ENCODE data around the gene KANK2. TPM values are rescaled to one million over a fixed set of nuclear protein-coding genes. Genes with fewer than 3 reads are reported as not detected.

KANK2 gene
- total and polyA plus RNA-seq, 2 of the 13 experiments (the other 11 are each of a cell fraction or from before 2014, with no cell fraction given) = 5.7 to 12.9 TPM

- 0 out of 2 replicates have a peak, but pooled peaks have one; percentile 45 for TF ChIP-seq E2F5 (CRISPR knock-in tag; conservative IDR thresholded peaks at IDR 0.05)
- TF ChIP-seq ZNF546 (CRISPR knock-in tag; conservative IDR thresholded peaks at IDR 0.05) = 0 out of 2 replicates have a peak, but pooled peaks have one; percentile 35
- TF ChIP-seq NFE2L2 (IDR thresholded peaks at IDR 0.05; ENCODE audit: low read length) = no peak
- TF ChIP-seq RFXAP (CRISPR knock-in tag; IDR thresholded peaks at IDR 0.05; ENCODE audit: borderline replicate concordance) = 0 out of 2 replicates have a peak, but pooled peaks have one; percentile 69
- no peak for TF ChIP-seq ZNF713 (CRISPR knock-in tag; IDR thresholded peaks at IDR 0.05)
- TF ChIP-seq TCF7 (IDR thresholded peaks at IDR 0.05; ENCODE audit: low read depth) = 0 out of 2 replicates have a peak, but pooled peaks have one; percentile 35
- TF ChIP-seq YEATS4 (CRISPR knock-in tag; IDR thresholded peaks at IDR 0.05; ENCODE audit: borderline replicate concordance) = peak; percentile 90
- no peak for TF ChIP-seq ZNF775 (CRISPR knock-in tag; IDR thresholded peaks at IDR 0.05; ENCODE audit: borderline replicate concordance)
- TF ChIP-seq JDP2 (CRISPR knock-in tag; IDR thresholded peaks at IDR 0.05; ENCODE audit: borderline replicate concordance) = no peak; the same call in 1 of the 2 replicates
- TF ChIP-seq, protein P1, sequence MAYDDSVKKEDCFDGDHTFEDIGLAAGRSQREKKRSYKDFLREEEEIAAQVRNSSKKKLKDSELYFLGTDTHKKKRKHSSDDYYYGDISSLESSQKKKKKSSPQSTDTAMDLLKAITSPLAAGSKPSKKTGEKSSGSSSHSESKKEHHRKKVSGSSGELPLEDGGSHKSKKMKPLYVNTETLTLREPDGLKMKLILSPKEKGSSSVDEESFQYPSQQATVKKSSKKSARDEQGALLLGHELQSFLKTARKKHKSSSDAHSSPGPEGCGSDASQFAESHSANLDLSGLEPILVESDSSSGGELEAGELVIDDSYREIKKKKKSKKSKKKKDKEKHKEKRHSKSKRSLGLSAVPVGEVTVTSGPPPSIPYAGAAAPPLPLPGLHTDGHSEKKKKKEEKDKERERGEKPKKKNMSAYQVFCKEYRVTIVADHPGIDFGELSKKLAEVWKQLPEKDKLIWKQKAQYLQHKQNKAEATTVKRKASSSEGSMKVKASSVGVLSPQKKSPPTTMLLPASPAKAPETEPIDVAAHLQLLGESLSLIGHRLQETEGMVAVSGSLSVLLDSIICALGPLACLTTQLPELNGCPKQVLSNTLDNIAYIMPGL (CRISPR knock-in tag; IDR thresholded peaks at IDR 0.05; ENCODE audit: borderline replicate concordance in 1 of 2, low read depth in 1 of 2) = peak; percentile 60 to 63; a peak in 1 of 4 replicates
- peak; percentile 96 for TF ChIP-seq ZNF556 (CRISPR knock-in tag; IDR thresholded peaks at IDR 0.05; ENCODE audit: borderline replicate concordance)
- 0 out of 2 replicates have a peak, but pooled peaks have one; percentile 86 for TF ChIP-seq ZNF383 (CRISPR knock-in tag; IDR thresholded peaks at IDR 0.05; ENCODE audit: borderline replicate concordance)
- TF ChIP-seq POLR2A (IDR thresholded peaks at IDR 0.05; ENCODE audit: insufficient read depth in 1 of 2, low read depth in 2 of 2, low read length in 2 of 2) = peak in 1 of 2 experiments; percentile 57
- TF ChIP-seq, protein P2, sequence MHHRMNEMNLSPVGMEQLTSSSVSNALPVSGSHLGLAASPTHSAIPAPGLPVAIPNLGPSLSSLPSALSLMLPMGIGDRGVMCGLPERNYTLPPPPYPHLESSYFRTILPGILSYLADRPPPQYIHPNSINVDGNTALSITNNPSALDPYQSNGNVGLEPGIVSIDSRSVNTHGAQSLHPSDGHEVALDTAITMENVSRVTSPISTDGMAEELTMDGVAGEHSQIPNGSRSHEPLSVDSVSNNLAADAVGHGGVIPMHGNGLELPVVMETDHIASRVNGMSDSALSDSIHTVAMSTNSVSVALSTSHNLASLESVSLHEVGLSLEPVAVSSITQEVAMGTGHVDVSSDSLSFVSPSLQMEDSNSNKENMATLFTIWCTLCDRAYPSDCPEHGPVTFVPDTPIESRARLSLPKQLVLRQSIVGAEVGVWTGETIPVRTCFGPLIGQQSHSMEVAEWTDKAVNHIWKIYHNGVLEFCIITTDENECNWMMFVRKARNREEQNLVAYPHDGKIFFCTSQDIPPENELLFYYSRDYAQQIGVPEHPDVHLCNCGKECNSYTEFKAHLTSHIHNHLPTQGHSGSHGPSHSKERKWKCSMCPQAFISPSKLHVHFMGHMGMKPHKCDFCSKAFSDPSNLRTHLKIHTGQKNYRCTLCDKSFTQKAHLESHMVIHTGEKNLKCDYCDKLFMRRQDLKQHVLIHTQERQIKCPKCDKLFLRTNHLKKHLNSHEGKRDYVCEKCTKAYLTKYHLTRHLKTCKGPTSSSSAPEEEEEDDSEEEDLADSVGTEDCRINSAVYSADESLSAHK (CRISPR knock-in tag; IDR thresholded peaks at IDR 0.05; ENCODE audit: borderline replicate concordance) = no peak
- no peak for TF ChIP-seq CHCHD3 (CRISPR knock-in tag; IDR thresholded peaks at IDR 0.05)
- peak; percentile 60; the same call in 1 of the 2 replicates for TF ChIP-seq ZNF276 (CRISPR knock-in tag; IDR thresholded peaks at IDR 0.05; ENCODE audit: low read depth)
- peak; percentile 75 for TF ChIP-seq REPIN1 (CRISPR knock-in tag; IDR thresholded peaks at IDR 0.05; ENCODE audit: borderline replicate concordance, low read depth)
- peak; percentile 53; the same call in 1 of the 2 replicates for TF ChIP-seq ONECUT2 (CRISPR knock-in tag; IDR thresholded peaks at IDR 0.05)
Measured at GRCh38 chr19:11236324-11237301, 39.3 kb upstream of the KANK2 start (continued).

All from HepG2 (cell line).